ENCODE measurements around the gene ANK3. TPM values are rescaled to one million over a fixed set of nuclear protein-coding genes. Genes with fewer than 3 reads are reported as not detected.

The ANK3 gene
- total and polyA plus RNA-seq, 3 donors from 2014 or later: 23.5 to 39.9 (median 38.6) TPM

GRCh38 chr10:60323162-60323561 is 66.5 kb downstream of the ANK3 start:
- Histone ChIP-seq H3K36me3 (ENCODE audit: low read depth, missing control alignments) (no peaks in the 10 kb centered on the region), H3K9me3 (no peaks in the 10 kb centered on the region), H3K4me3 (no peak overlapping the region), H3K4me1 (no peaks in the 10 kb centered on the region), H3K27ac (no peak overlapping the region), H3K27me3 (no peaks in the 10 kb centered on the region)
- intact Hi-C loops (cut with DNase I; ENCODE audit: low total_unique reads): no loop called here
- TF ChIP-seq CTCF (IDR thresholded peaks at IDR 0.05) (no peak), POLR2A (IDR thresholded peaks at IDR 0.05) (no peak)
- WGBS, 2 donors: 72 to 83% methylated on average over 2 of the region's 2 CpGs
- no peak for DNase-seq

DNA sequence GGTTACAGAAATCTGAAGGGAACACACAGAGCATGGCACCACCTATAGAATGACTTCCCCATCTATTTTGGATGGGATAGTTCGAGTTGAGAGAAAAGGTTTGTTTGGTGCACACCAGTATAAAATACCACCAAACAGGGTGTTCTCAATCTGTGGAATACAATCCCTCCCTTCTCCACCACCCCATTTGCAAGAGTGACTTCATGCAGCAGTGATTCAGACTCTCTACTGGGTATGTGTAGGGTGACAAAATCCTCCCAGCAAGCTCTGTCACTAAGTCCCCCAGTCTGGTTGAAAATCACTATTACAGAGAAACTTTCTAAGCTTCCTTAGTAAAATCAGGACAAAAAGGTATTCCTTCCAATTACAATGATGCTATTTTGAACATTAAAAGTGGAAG is 69.0 kb downstream of the ANK3 start:
- TF ChIP-seq CTCF (IDR thresholded peaks at IDR 0.05): no peak
- TF ChIP-seq POLR2A (IDR thresholded peaks at IDR 0.05): no peak
- H3K27me3 ChIP-seq: no peaks in the 10 kb centered on the region
- H3K4me1 ChIP-seq: no peaks in the 10 kb centered on the region
- 91 to 97% methylated on average over 1 of the region's 1 CpG for WGBS, 2 donors
- H3K36me3 ChIP-seq (ENCODE audit: low read depth, missing control alignments): no peaks in the 10 kb centered on the region
- intact Hi-C loops (cut with DNase I; ENCODE audit: low total_unique reads): no loop called here
- no peak overlapping the region for H3K27ac ChIP-seq
- H3K9me3 ChIP-seq: no peaks in the 10 kb centered on the region
- H3K4me3 ChIP-seq: no peak overlapping the region
- no peak for DNase-seq

DNA sequence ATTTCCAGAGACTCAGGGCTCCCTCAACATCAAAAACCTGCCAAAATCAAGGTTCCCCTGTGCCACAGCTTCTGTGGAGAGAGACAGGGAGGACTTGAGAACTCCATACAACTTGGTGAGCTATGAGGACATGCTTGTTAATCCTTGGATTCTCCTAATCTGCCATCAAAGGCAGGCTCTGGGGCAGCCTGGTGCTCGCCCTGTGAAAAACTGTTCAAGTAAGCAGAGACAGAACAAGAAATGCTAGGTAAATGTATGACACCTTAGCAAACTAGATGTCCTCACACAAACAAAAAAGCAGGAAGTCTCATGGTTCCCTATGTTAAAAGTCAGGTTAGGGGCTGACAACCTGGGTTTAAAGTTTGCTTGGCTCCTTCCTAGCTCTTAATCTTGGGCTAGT is 73.6 kb downstream of the ANK3 start:
- Histone ChIP-seq H3K4me3 (no peak overlapping the region), H3K27ac (no peak overlapping the region), H3K4me1 (no peaks in the 10 kb centered on the region), H3K36me3 (ENCODE audit: low read depth, missing control alignments) (no peaks in the 10 kb centered on the region), H3K9me3 (no peaks in the 10 kb centered on the region), H3K27me3 (no peaks in the 10 kb centered on the region)
- WGBS, 2 donors: 92 to 93% methylated on average over 1 of the region's 1 CpG
- intact Hi-C loops (cut with DNase I; ENCODE audit: low total_unique reads): no loop called here
- DNase-seq: no peak
- TF ChIP-seq CTCF (IDR thresholded peaks at IDR 0.05): no peak
- no peak for TF ChIP-seq POLR2A (IDR thresholded peaks at IDR 0.05)

GRCh38 chr10:60315311-60315710 is 74.4 kb downstream of the ANK3 start:
- no peaks in the 10 kb centered on the region for H3K9me3 ChIP-seq
- no peak for DNase-seq
- H3K36me3 ChIP-seq (ENCODE audit: low read depth, missing control alignments): no peaks in the 10 kb centered on the region
- no peak for TF ChIP-seq POLR2A (IDR thresholded peaks at IDR 0.05)
- TF ChIP-seq CTCF (IDR thresholded peaks at IDR 0.05): no peak
- no peak overlapping the region for H3K27ac ChIP-seq
- WGBS, 2 donors: 68 to 70% methylated on average over 2 of the region's 2 CpGs
- H3K4me3 ChIP-seq: no peak overlapping the region
- intact Hi-C loops (cut with DNase I; ENCODE audit: low total_unique reads): no loop called here
- H3K4me1 ChIP-seq: no peaks in the 10 kb centered on the region
- no peaks in the 10 kb centered on the region for H3K27me3 ChIP-seq

GRCh38 chr10:60314069-60314940 is 75.4 kb downstream of the ANK3 start:
- WGBS, 2 donors: 78 to 84% methylated on average over 5 of the region's 5 CpGs
- Histone ChIP-seq H3K4me3 (no peak overlapping the region), H3K4me1 (no peaks in the 10 kb centered on the region), H3K9me3 (no peaks in the 10 kb centered on the region), H3K36me3 (ENCODE audit: low read depth, missing control alignments) (no peaks in the 10 kb centered on the region), H3K27ac (no peak overlapping the region), H3K27me3 (no peaks in the 10 kb centered on the region)
- no peak for DNase-seq
- TF ChIP-seq CTCF (IDR thresholded peaks at IDR 0.05) (no peak), POLR2A (IDR thresholded peaks at IDR 0.05) (no peak)
- intact Hi-C loops (cut with DNase I; ENCODE audit: low total_unique reads): no loop called here

Data from testis (tissue), 3 donors.